ENCODE data around the gene PTGES3L. TPM values are rescaled to one million over a fixed set of nuclear protein-coding genes. Genes with fewer than 3 reads are reported as not detected.
"Not testable (repeated sequence)": the region's sequence is repeated elsewhere in the genome, so short reads cannot be mapped to it uniquely, and the experiment has no call there.

The PTGES3L gene
- total RNA-seq, 2 experiments from 2014 or later: 0.28 to 0.39 TPM

DNA sequence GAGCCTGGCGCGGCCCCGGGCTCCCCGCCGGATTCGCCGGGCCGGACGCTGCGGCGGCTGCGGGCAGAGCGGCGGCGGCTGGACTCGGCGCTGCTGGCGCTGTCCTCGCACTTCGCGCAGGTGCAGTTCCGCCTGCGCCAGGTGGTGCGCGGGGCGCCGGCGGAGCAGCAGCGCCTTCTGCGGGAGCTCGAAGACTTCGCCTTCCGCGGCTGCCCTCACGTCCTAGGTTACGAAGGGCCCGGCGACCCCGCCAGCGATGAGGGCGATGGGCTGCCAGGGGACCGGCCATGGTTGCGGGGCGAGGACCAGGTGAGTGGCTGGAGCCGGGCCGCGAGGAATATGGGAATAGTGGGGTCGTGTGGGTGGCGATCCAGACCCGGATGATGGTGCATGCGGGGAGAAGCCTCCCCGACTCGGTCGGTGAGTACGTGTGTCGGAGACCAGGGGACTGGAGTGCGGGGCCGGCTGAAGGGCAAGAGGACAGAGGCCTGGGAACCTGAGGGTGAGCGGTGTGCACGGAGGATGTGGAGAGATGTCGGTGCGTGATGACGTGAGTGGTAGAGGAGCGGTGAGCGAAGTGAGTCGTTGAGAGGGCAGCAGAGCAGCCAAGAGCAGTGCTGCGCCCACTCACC, 1.0 kb upstream of the PTGES3L start:
- H3K4me1 Mint-ChIP-seq: peaks cover 32% of the 10 kb centered on the region
- DNase-seq (peak; percentile 70), ATAC-seq (ENCODE audit: low read depth) (peak; percentile 76)
- no peaks in the 10 kb centered on the region for H3K9me3 Mint-ChIP-seq
- H3K27me3 Mint-ChIP-seq: peaks cover 3% of the 10 kb centered on the region
- POLR2A ChIA-PET: interaction anchor here (1.0 to 1.6 kb wide), 4 partner anchors 17 to 380 kb away, joined by 3 to 12 read pairs (median 4); partner anchors contain the start of genes BECN1 and RPL27
- H3K36me3 Mint-ChIP-seq: peaks cover 14% of the 10 kb centered on the region
- peak overlapping the region; percentile 96 for H3K27ac Mint-ChIP-seq
- H3K4me3 Mint-ChIP-seq: peak overlapping the region; percentile 99

DNA sequence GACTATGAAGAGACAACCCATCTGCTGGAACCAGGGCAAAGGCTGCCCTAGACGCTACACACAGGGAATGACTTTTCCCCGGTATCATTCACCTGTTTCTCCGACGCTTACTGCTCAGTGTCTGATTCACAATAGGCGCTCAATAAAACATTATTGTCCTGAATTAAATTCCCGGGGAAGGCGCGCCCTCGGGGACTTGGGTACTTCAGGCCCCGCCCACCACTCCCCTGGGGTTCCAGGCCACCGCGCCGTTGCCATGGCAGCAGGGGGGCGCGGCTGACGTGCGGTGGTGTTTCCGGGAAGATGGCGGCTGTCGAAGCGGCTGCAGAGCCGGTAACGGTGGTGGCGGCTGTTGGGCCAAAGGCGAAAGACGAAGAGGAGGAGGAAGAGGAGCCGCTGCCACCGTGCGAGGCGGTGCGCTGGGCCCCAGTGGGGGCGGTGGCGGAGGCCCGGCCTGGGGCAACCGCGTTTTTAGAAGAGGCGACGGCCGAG, 440 bp upstream of the PTGES3L start, which contains the start of gene RUNDC1:
RUNDC1 (plus strand) TSS at position 292 of the 492 bp plus-strand sequence; CDS start at position 304, 12 bp downstream.
- peaks cover 3% of the 10 kb centered on the region for H3K27me3 Mint-ChIP-seq
- peaks cover 11% of the 10 kb centered on the region for H3K36me3 Mint-ChIP-seq
- DNase-seq (peak; percentile 95), ATAC-seq (ENCODE audit: low read depth) (peak; percentile 76)
- peaks cover 32% of the 10 kb centered on the region for H3K4me1 Mint-ChIP-seq
- no peaks in the 10 kb centered on the region for H3K9me3 Mint-ChIP-seq
- peak within 1 kb of the TSS; percentile 97 for H3K27ac Mint-ChIP-seq
- POLR2A ChIA-PET: interaction anchor here (0.7 to 1.6 kb wide), 6 partner anchors 18 to 388 kb away, joined by 3 to 12 read pairs (median 4); partner anchors contain the start of genes BECN1 and RPL27
- peak within 1 kb of the TSS; percentile 99 for H3K4me3 Mint-ChIP-seq

DNA sequence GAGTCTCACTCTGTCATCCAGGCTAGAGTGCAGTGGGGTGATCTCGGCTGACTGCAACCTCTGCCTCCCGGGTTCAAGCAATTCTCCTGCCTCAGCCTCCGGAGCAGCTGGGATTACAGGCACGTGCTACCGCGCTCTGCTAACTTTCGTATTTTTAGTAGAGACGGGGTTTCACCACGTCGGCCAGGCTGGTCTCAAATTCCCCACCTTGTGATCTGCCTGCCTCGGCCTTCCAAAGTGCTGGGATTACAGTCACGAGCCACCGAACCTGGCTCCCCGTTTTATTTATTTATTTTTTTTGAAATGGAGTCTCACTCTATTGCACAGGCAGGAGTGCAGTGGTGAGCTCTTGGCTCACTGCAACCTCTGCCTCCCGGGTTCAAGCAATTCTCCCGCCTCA, 4.2 kb downstream of the PTGES3L start:
- H3K9me3 Mint-ChIP-seq; H3K36me3 Mint-ChIP-seq; H3K27me3 Mint-ChIP-seq; H3K27ac Mint-ChIP-seq; H3K4me3 Mint-ChIP-seq; ATAC-seq (ENCODE audit: low read depth); POLR2A ChIA-PET; DNase-seq: not testable (repeated sequence)
- H3K4me1 Mint-ChIP-seq: peaks cover 14% of the 10 kb centered on the region

DNA sequence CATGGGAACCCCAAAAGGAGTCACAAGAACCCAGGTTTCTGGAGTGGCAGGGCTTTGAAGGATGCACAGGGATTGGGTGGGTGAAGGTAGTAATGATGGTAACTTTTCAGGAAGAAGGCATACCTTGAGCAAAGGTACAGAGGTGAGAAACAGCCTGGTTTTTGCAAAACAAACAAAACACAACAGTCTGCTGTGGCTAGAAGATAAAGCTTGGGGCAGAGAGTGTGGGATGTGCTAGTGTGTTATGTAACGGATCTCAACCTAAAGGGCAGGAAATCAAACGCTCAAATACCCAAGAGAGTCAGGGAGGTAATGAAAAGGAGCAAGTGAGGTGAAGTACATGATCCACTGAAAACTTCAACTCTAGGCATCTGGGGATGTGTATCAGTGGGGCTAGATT, 4.6 kb downstream of the PTGES3L start:
- no peak overlapping the region for H3K4me3 Mint-ChIP-seq
- POLR2A ChIA-PET: interaction anchor here (0.7 kb wide), 1 partner anchor 47 kb away, joined by 3 read pairs; no protein-coding TSS in a partner anchor
- DNase-seq: no peak
- no peak for ATAC-seq (ENCODE audit: low read depth)
- H3K36me3 Mint-ChIP-seq: no peaks in the 10 kb centered on the region
- peaks cover 12% of the 10 kb centered on the region for H3K4me1 Mint-ChIP-seq
- no peaks in the 10 kb centered on the region for H3K9me3 Mint-ChIP-seq
- peaks cover 3% of the 10 kb centered on the region for H3K27me3 Mint-ChIP-seq
- H3K27ac Mint-ChIP-seq: no peak overlapping the region

DNA sequence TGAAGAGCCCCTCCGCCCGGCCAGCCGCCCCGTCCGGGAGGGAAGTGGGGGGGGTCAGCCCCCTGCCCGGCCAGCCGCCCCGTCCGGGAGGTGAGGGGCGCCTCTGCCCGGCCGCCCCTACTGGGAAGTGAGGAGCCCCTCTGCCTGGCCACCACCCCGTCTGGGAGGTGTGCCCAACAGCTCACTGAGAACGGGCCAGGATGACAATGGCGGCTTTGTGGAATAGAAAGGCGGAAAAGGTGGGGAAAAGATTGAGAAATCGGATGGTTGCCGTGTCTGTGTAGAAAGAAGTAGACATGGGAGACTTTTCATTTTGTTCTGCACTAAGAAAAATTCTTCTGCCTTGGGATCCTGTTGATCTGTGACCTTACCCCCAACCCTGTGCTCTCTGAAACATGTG, 6.6 kb downstream of the PTGES3L start:
- POLR2A ChIA-PET, H3K9me3 Mint-ChIP-seq, H3K4me3 Mint-ChIP-seq: not testable (repeated sequence)

DNA sequence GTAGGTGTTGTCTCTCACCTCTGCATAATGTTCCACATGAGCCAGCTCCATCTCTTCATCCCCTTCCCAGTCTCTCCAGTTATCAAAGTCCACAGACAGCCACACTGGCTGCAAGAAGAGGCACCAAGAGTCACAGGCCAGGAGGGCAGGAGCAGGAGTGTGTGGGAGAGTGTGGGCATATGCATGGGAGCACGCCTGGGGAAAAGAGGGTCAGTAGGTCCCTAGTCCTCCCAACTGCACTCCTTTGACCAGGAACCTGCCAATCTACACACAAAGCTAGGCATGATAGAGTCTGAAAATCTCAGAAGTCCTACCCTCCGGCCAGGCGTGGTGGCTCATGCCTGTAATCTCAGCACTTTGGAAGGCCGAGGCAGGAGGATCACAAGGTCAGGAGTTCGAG, 8.3 kb downstream of the PTGES3L start:
- H3K4me3 Mint-ChIP-seq: no peak overlapping the region
- H3K27ac Mint-ChIP-seq: no peak overlapping the region
- no peaks in the 10 kb centered on the region for H3K27me3 Mint-ChIP-seq
- peaks cover 4% of the 10 kb centered on the region for H3K4me1 Mint-ChIP-seq
- ATAC-seq (ENCODE audit: low read depth): no peak
- POLR2A ChIA-PET: no interaction called here
- H3K9me3 Mint-ChIP-seq: no peaks in the 10 kb centered on the region
- no peak for DNase-seq
- no peaks in the 10 kb centered on the region for H3K36me3 Mint-ChIP-seq

More for the DNA sequence above, 6.6 kb downstream of the PTGES3L start:
- not testable (repeated sequence) for H3K36me3 Mint-ChIP-seq; H3K4me1 Mint-ChIP-seq; ATAC-seq (ENCODE audit: low read depth); H3K27ac Mint-ChIP-seq; DNase-seq; H3K27me3 Mint-ChIP-seq

DNA sequence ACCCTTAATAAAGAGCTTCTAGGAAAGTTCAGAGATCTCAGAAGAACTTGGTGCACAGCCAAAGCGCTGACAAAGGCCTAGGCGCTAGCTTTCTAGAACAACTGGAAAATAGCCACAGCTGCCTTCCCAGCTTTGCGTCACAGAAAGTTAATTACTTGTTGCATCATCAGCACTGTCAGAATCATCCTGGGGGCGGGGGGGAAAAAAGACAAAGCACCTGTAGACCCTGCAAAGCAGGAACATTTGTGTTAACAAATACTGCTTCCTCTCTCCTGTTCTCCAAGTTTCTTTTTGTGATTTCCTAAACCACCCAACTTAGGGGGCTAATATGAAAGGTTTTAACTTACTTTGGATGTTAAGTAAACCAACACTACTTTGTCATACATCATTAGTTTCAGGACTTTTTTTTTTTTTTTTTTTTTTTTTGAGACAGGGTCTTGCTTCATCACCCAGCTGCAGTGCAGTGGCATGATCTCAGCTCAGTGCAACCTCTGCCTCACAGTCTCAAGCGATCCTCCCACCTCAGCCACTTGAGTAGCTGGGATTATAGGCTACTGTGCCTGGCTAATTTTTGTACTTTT, 10.8 kb downstream of the PTGES3L start:
- DNase-seq (no peak), ATAC-seq (ENCODE audit: low read depth) (no peak)
- H3K9me3 Mint-ChIP-seq: no peaks in the 10 kb centered on the region
- no peak overlapping the region for H3K4me3 Mint-ChIP-seq
- no peaks in the 10 kb centered on the region for H3K27me3 Mint-ChIP-seq
- peaks cover 5% of the 10 kb centered on the region for H3K4me1 Mint-ChIP-seq
- POLR2A ChIA-PET: no interaction called here
- peaks cover 5% of the 10 kb centered on the region for H3K36me3 Mint-ChIP-seq
- H3K27ac Mint-ChIP-seq: no peak overlapping the region

DNA sequence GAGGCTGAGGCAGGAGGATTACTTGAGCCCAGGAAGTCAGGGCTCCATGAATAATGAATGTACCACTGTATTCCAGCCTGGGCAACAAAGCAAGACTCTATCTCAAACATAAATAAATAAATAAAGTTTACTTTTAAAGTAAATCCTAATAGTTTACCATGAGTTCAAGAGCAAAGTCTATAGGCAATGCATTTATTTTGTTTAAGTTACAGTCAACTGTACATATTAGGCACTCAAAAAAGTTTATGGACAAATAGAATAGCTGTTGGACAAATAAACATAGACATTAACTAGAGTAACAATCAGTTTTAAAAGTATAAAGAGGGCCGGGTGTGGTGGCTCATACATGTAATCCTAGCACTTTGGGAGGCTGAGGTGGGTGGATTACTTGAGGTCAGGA, 12.0 kb downstream of the PTGES3L start:
- ATAC-seq (ENCODE audit: low read depth) (no peak), DNase-seq (no peak)
- POLR2A ChIA-PET: no interaction called here
- Mint-ChIP-seq H3K4me3 (no peak overlapping the region), H3K4me1 (peaks cover 11% of the 10 kb centered on the region), H3K27ac (no peak overlapping the region), H3K9me3 (no peaks in the 10 kb centered on the region), H3K27me3 (no peaks in the 10 kb centered on the region), H3K36me3 (peaks cover 5% of the 10 kb centered on the region)

DNA sequence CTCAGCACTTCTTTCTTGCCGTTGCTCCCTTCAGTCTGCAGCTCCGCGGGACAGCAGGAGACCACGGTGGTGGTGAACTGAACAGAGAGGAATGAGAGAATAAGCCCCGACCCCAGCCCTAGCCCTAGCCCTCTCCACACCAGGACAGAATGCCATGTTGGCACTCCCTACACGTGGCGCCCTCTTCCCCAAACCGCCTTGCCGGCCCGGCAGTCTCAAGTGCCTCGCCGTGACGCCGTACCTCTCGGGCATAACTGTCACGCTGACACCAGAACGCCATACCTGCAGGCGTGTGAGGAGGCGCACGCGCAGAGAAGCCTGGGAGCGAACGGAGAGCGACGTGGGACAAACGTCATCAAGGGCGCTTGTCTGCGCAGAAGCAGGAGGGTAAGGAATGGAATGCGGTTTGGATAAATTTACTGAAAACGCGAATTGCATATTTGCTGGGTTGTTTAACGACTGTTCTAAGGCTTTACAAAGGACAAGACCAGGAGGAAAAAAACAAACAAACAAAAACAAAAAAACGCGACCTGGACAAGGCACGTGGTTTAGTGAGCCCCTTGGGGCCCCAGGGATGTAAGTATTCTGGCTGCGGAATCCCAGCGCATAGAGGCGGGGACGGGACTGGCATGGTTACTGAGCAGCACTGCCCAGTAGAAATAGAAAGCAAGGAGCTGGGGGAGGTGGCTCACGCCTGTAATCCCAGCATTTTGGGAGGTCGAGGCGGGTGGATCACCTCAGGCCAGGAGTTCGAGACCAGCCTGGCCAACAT, 15.5 kb downstream of the PTGES3L start, which contains the start of gene AARSD1:
AARSD1 (minus strand) TSS at position 294 of the 772 bp plus-strand sequence; CDS start at position 280, 14 bp downstream.
- Mint-ChIP-seq H3K4me3 (peak within 1 kb of the TSS; percentile 91), H3K27ac (peak within 1 kb of the TSS; percentile 90), H3K36me3 (peaks cover 16% of the 10 kb centered on the region), H3K27me3 (no peaks in the 10 kb centered on the region), H3K4me1 (peaks cover 14% of the 10 kb centered on the region), H3K9me3 (no peaks in the 10 kb centered on the region)
- POLR2A ChIA-PET: interaction anchor here (0.6 to 1.8 kb wide), 7 partner anchors 34 to 396 kb away, joined by 3 to 8 read pairs (median 5); partner anchors contain the start of genes PSME3 and RPL27
- ATAC-seq (ENCODE audit: low read depth): peak; percentile 95
- peak; percentile 89 for DNase-seq

DNA sequence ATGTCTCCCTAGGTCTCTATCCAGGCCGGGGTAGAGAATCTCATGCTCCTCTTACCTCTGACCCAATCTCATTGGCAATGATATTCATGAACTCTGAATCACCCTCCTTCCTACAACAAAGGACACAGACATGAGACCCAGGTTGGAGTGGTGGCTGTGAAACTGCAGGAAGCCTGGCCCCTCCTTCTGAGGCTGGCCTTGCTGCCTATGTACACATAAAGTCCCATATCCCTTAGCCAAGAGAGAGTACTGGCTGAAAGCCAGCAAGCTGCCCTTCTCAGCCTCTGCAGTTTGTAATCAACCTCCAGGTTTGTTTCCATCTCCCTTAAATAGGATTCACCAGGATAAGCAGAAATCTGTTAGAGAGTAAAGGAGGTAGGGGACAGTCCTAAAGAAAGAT, 26.2 kb downstream of the PTGES3L start:
- POLR2A ChIA-PET: no interaction called here
- DNase-seq: no peak
- no peaks in the 10 kb centered on the region for H3K9me3 Mint-ChIP-seq
- H3K4me1 Mint-ChIP-seq: peaks cover 13% of the 10 kb centered on the region
- no peak overlapping the region for H3K4me3 Mint-ChIP-seq
- H3K27ac Mint-ChIP-seq: no peak overlapping the region
- peaks cover 27% of the 10 kb centered on the region for H3K36me3 Mint-ChIP-seq
- no peaks in the 10 kb centered on the region for H3K27me3 Mint-ChIP-seq
- ATAC-seq (ENCODE audit: low read depth): no peak

DNA sequence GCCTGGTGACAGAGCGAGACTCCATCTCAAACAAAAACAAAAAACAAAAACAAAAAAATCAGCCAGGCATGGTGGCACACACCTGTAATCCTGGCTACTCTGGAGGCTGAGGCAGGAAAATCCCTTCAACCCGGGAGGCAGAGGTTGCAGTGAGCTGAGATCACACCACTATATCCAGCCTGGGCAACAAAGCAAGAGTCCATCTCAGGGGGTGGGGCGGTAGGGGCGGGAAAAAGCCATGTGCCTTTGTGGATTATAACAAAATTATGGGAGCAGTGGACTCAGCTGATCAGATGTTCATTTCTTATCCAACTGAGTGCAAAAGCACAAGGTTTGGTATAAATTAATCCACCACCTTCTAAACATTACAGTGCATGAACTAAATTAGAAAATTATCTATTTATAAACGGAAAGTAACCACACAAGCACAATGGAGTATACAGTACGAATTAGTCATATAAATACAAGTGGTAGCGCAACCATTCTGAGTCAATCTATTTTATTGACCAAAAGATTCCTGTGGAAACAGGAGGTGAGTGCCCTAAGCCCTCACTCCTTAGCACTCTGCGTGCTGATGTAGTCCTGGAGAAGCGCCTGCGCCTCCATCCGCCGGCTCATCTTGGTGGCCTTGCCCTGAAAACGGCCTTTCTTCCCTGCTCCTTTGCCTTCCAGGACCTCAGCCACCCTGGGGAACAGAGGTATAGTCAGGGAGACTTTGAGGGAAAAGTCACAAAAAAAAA, 29.7 kb downstream of the PTGES3L start:
- H3K9me3 Mint-ChIP-seq: no peaks in the 10 kb centered on the region
- H3K4me3 Mint-ChIP-seq: no peak overlapping the region
- ATAC-seq (ENCODE audit: low read depth): no peak
- peaks cover 9% of the 10 kb centered on the region for H3K4me1 Mint-ChIP-seq
- DNase-seq: no peak
- peaks cover 14% of the 10 kb centered on the region for H3K36me3 Mint-ChIP-seq
- H3K27me3 Mint-ChIP-seq: no peaks in the 10 kb centered on the region
- POLR2A ChIA-PET: no interaction called here
- no peak overlapping the region for H3K27ac Mint-ChIP-seq

DNA sequence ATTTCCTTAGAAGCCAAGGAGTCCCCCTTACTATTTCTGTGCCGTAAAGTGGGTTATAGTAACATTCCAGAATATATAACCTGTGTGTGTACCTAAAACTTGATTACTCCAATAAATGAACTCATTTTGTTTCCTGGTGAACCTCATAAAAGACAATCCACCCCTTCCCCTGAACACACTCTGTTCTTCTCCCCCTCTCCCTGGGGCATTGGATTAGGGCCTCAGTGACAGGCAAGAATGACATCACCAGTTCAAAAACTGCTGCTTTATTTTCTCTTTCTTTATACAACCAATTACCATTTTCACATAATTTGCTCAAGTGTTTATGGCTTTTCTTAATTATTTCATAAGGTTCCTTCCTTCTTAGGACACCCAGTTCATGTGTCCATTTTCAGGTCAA, 33.1 kb downstream of the PTGES3L start:
- H3K9me3 Mint-ChIP-seq: no peaks in the 10 kb centered on the region
- H3K27ac Mint-ChIP-seq: no peak overlapping the region
- H3K4me3 Mint-ChIP-seq: no peak overlapping the region
- no peaks in the 10 kb centered on the region for H3K27me3 Mint-ChIP-seq
- DNase-seq (no peak), ATAC-seq (ENCODE audit: low read depth) (no peak)
- POLR2A ChIA-PET: no interaction called here
- peaks cover 5% of the 10 kb centered on the region for H3K36me3 Mint-ChIP-seq
- peaks cover 1% of the 10 kb centered on the region for H3K4me1 Mint-ChIP-seq

DNA sequence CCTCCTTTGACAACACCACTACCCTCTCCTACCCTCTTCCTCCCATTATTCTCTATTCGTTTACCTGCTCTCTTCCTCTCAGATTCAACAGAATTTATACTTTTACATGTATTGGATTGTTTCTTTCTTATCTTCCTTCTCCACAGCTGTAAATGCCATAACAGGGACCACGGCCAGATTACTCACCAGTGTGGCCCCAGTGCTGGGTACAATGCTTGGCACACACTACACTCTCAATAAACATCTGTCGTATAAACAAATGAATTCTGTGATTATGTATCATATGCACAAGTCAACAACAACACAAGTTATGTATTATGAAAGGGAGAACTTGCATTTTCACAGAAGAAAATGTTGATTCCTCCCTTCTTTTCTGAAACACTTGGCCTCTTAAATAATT, 35.7 kb downstream of the PTGES3L start:
- Mint-ChIP-seq H3K4me3 (no peak overlapping the region), H3K36me3 (no peaks in the 10 kb centered on the region), H3K4me1 (no peaks in the 10 kb centered on the region), H3K9me3 (no peaks in the 10 kb centered on the region), H3K27ac (no peak overlapping the region), H3K27me3 (peaks cover 6% of the 10 kb centered on the region)
- no peak for ATAC-seq (ENCODE audit: low read depth)
- POLR2A ChIA-PET: no interaction called here
- DNase-seq: no peak

Measured in activated naive CD8-positive, alpha-beta T cell treated with anti-CD3 and anti-CD28 coated beads, Interleukin-2, amount 10 ng/mL, durations not matched to agents 7 days and 5 days (primary cell).